Small intestine (tissue), 7 donors: ENCODE data around the gene IL1RAPL1. TPM values are rescaled to one million over a fixed set of nuclear protein-coding genes. Genes with fewer than 3 reads are reported as not detected.

Source experiments
- DNase-seq, 2 donors: peaks; one replicate each; pipeline versions ENCODE4 v3.0.0 to v3.0.0-alpha.2; 2013
- FAIRE-seq: peaks from 2 replicates; lab custom pipeline; 2012; peaks lifted over from hg19 to GRCh38; lab: Jason Lieb, UNC
- H3K27ac ChIP-seq, 3 donors: one replicate each; pipeline ENCODE4 v1.5.1; 2013; ENCODE audit warnings: low read length in 2 of 3, mild to moderate bottlenecking in 2 of 3, control low read depth in 1 of 3, inconsistent platforms in 1 of 3, low read depth in 1 of 3, moderate library complexity in 1 of 3
- H3K27me3 ChIP-seq, 3 donors: one replicate each; pipeline ENCODE4 v1.6.1; 2013; ENCODE audit warnings: low read length in 3 of 3, inconsistent platforms in 1 of 3; ENCODE audit not compliant: control insufficient read depth in 3 of 3, insufficient read depth in 3 of 3
- H3K36me3 ChIP-seq, 3 donors: one replicate each; pipeline ENCODE4 v1.6.1; 2013; ENCODE audit warnings: low read length in 3 of 3, inconsistent platforms in 1 of 3, low read depth in 1 of 3, mild to moderate bottlenecking in 1 of 3, moderate library complexity in 1 of 3; ENCODE audit not compliant: control insufficient read depth in 3 of 3, insufficient read depth in 2 of 3
- H3K4me1 ChIP-seq, 3 donors: one replicate each; pipeline ENCODE4 v1.6.1; 2013; ENCODE audit warnings: low read length in 2 of 3, inconsistent platforms in 1 of 3, low read depth in 1 of 3, mild to moderate bottlenecking in 1 of 3, moderate library complexity in 1 of 3; ENCODE audit not compliant: control insufficient read depth in 3 of 3, insufficient read depth in 2 of 3
- H3K4me3 ChIP-seq, 3 donors: one replicate each; pipeline ENCODE4 v1.5.1; 2013; ENCODE audit warnings: low read length in 3 of 3, control low read depth in 1 of 3, inconsistent platforms in 1 of 3, low read depth in 1 of 3, mild to moderate bottlenecking in 1 of 3, moderate library complexity in 1 of 3
- H3K9me3 ChIP-seq, 2 donors: one replicate each; pipeline ENCODE4 v1.6.1; 2013; ENCODE audit warnings: low read depth in 1 of 2, low read length in 1 of 2; ENCODE audit not compliant: control insufficient read depth in 2 of 2, insufficient read depth in 1 of 2
- WGBS, 3 donors: extraction: QIAGEN DNeasy Blood & Tissue Kit; methylation state at CpG; one replicate each; pipeline ENCODE4 v1.1.7; 2013; 5-methylcytosine and 5-hydroxymethylcytosine counted together
- polyA plus RNA-seq, 4 donors: library from polyadenylated mRNA; stranded (reverse) in 3 of 4; unstranded in 1 of 4; fragments of 200-250 nt in 3 of 4; fragments of 120-200 nt in 1 of 4; gene quantifications; one replicate each; pipeline versions ENCODE4 v1.2.1 to v1.2.3, GENCODE V29; 2013
- donor health status: healthy with polysubstance abuse.
- donor health status: control.
- donor health status: control.
- donor health status: Bipolar disorder and iron deficiency.
- donor health status: healthy.

The IL1RAPL1 gene
- polyA plus RNA-seq, 4 donors, result 0.04 to 0.27 TPM; not detected in 2

GRCh38 chrX:29422034-29422433 is 834.8 kb downstream of the IL1RAPL1 start:
- Histone ChIP-seq H3K4me3 (no peak overlapping the region), H3K27ac (no peak overlapping the region), H3K9me3 (no peaks in the 10 kb centered on the region), H3K4me1 (no peaks in the 10 kb centered on the region), H3K36me3 (no peaks in the 10 kb centered on the region), H3K27me3 (no peaks in the 10 kb centered on the region)
- FAIRE-seq, result no peak
- WGBS, 3 donors, result 24 to 55% (median 28%) methylated on average over 3 of the region's 3 CpGs
- DNase-seq, result peak in 1 of 2 donors; percentile 3

GRCh38 chrX:29431895-29432294 is 844.6 kb downstream of the IL1RAPL1 start:
- no peak overlapping the region for H3K4me3 ChIP-seq

GRCh38 chrX:29432534-29432933 is 845.3 kb downstream of the IL1RAPL1 start:
- FAIRE-seq (no peak), DNase-seq (no peak)
- H3K9me3 ChIP-seq, result peaks cover 0 to under 1% of the 10 kb centered on the region in 2 donors
- H3K4me1 ChIP-seq, result no peaks in the 10 kb centered on the region
- H3K27ac ChIP-seq, result no peak overlapping the region
- no peaks in the 10 kb centered on the region for H3K27me3 ChIP-seq
- H3K4me3 ChIP-seq, result no peak overlapping the region
- H3K36me3 ChIP-seq, result no peaks in the 10 kb centered on the region

More at GRCh38 chrX:29431895-29432294, 844.6 kb downstream of the IL1RAPL1 start:
- Histone ChIP-seq H3K9me3 (peaks cover 0 to 5% of the 10 kb centered on the region in 2 donors), H3K27ac (no peak overlapping the region), H3K36me3 (no peaks in the 10 kb centered on the region), H3K27me3 (no peaks in the 10 kb centered on the region), H3K4me1 (no peaks in the 10 kb centered on the region)
- FAIRE-seq (no peak), DNase-seq (no peak)
- 57 to 82% (median 82%) methylated on average over 2 of the region's 2 CpGs for WGBS, 3 donors

GRCh38 chrX:29434939-29435338 is 847.7 kb downstream of the IL1RAPL1 start:
- Histone ChIP-seq H3K27me3 (no peaks in the 10 kb centered on the region), H3K36me3 (no peaks in the 10 kb centered on the region), H3K4me3 (no peak overlapping the region), H3K9me3 (no peaks in the 10 kb centered on the region), H3K4me1 (no peaks in the 10 kb centered on the region), H3K27ac (no peak overlapping the region)
- DNase-seq (no peak), FAIRE-seq (no peak)
- whole genome bisulfite sequencing, 3 donors, result 71 to 86% (median 72%) methylated on average over 3 of the region's 3 CpGs

GRCh38 chrX:29435396-29435795 is 848.1 kb downstream of the IL1RAPL1 start:
- FAIRE-seq, result no peak
- no peaks in the 10 kb centered on the region for H3K27me3 ChIP-seq
- DNase-seq, result no peak
- 69 to 80% (median 72%) methylated on average over 4 of the region's 4 CpGs for WGBS, 3 donors
- no peak overlapping the region for H3K4me3 ChIP-seq
- H3K4me1 ChIP-seq, result no peaks in the 10 kb centered on the region
- H3K9me3 ChIP-seq, result no peaks in the 10 kb centered on the region
- H3K36me3 ChIP-seq, result no peaks in the 10 kb centered on the region
- no peak overlapping the region for H3K27ac ChIP-seq

- no peak overlapping the region for H3K27ac ChIP-seq
- H3K4me3 ChIP-seq, result no peak overlapping the region
- DNase-seq (no peak), FAIRE-seq (no peak)
- H3K36me3 ChIP-seq, result no peaks in the 10 kb centered on the region
- 70 to 83% (median 75%) methylated on average over 2 of the region's 2 CpGs for WGBS, 3 donors
- no peaks in the 10 kb centered on the region for H3K9me3 ChIP-seq
- no peaks in the 10 kb centered on the region for H3K4me1 ChIP-seq
- no peaks in the 10 kb centered on the region for H3K27me3 ChIP-seq
These were observed 860.6 kb downstream of the IL1RAPL1 start for GRCh38 chrX:29447867-29448266.

GRCh38 chrX:29453333-29453732 is 866.1 kb downstream of the IL1RAPL1 start:
- FAIRE-seq (no peak), DNase-seq (no peak)
- WGBS, 3 donors, result 62 to 77% (median 67%) methylated on average over 5 of the region's 5 CpGs
- Histone ChIP-seq H3K36me3 (no peaks in the 10 kb centered on the region), H3K4me1 (no peaks in the 10 kb centered on the region), H3K27me3 (no peaks in the 10 kb centered on the region), H3K27ac (no peak overlapping the region), H3K4me3 (no peak overlapping the region), H3K9me3 (no peaks in the 10 kb centered on the region)

- no peak overlapping the region for H3K4me3 ChIP-seq
- no peaks in the 10 kb centered on the region for H3K9me3 ChIP-seq
- no peak for DNase-seq
- 47 to 73% (median 51%) methylated on average over 3 of the region's 3 CpGs for WGBS, 3 donors
- H3K4me1 ChIP-seq, result no peaks in the 10 kb centered on the region
- H3K27ac ChIP-seq, result no peak overlapping the region
- FAIRE-seq, result no peak
- no peaks in the 10 kb centered on the region for H3K27me3 ChIP-seq
- H3K36me3 ChIP-seq, result no peaks in the 10 kb centered on the region
These were observed 868.5 kb downstream of the IL1RAPL1 start for GRCh38 chrX:29455702-29456101.

- Histone ChIP-seq H3K27ac (no peak overlapping the region), H3K4me3 (no peak overlapping the region), H3K4me1 (no peaks in the 10 kb centered on the region), H3K9me3 (no peaks in the 10 kb centered on the region), H3K36me3 (no peaks in the 10 kb centered on the region), H3K27me3 (no peaks in the 10 kb centered on the region)
- 81 to 90% (median 88%) methylated on average over 2 of the region's 2 CpGs for WGBS, 3 donors
- DNase-seq, result no peak
- no peak for FAIRE-seq
These were observed 873.8 kb downstream of the IL1RAPL1 start for GRCh38 chrX:29461039-29461438.
